LNCAP (cell line): ENCODE results near the gene DNAL4.

Experiments
- CTCF ChIP-seq: fragments of 450-650 bp; IDR thresholded peaks from 2 replicates; pipeline ENCODE4 v1.5.1; 2017; ENCODE audit warnings: mild to moderate bottlenecking

The DNAL4 gene

DNA sequence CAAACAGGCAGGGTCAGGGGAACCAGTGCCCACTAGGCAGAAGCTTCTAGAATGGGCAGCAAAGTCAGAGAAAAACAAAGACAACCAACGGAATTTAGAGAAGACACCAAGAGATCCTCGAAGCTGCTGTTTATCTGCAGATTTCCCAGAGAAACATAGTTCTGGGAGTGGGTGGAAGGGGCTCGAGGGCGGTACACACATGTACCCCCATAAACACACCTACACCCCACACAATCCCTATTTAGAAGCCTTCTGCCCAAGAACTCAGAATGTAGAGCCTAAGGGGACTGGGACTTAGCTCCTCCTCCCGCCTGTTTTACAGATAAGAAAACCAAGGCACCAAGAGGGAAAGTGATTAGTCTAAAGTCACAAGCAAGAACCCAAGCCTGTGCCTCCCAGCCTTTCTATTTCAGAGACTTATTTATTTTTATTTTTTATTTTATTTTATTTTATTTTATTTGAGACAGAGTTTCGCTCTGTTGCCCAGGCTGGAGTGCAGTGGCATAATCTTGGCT, 43.5 kb upstream of the DNAL4 start:
- TF ChIP-seq CTCF, result no peak

DNA sequence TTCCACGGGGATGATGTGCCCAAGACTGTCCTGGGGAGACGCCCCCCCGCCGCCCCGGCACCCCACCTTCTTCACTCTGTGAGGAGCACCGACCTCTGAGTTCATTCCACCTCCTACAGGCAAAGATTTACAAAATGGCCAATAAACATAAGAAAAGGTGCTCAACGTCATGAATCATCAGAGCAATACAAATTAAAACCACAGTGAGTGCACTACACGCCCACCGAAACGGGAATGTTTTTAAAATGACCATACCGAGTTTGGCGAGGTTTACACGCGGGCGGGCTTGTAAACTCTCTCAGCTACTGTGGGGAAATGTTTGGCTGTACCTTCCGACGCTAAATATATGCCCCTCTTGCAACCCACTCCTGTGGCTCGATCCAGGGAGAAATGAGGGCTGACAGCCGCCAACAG, 42.0 kb upstream of the DNAL4 start:
- TF ChIP-seq CTCF, result no peak

- TF ChIP-seq CTCF, result no peak
Observed at GRCh38 chr22:38834991-38835390, 41.0 kb upstream of the DNAL4 start.

DNA sequence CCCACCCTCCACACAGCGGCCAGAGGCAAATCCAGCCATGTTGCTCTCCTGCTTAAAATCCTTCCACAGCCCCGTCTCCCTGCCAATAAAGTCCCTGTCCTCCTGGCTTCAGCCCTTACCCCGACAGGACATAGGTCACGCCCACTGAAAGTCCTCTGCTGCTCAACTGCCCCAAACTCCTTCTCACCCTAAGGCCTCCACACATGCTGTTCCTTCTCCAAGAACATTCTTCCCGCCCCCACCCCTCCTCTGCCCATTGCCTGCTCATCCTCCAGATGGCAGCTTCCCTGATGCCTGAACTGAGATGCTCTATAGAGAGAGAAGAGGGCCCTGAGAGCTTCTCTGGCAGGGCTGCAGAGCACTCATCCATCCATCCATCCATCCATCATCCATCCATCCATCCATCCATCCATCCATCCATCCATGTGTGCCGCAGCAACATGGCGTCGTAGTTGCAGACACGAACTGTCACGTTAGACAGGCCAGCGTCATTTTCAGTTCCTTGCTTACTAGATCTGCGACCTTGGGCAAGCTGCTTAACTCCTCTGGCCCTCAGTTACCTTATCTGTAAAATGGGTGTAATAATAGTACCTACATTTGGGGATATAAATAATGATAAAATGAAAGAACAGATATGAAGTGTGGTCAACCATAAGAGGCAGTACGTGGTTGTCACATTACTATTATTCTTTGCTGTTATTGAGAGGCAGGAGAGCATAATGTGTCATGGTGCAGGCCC, 40.4 kb upstream of the DNAL4 start:
- no peak for TF ChIP-seq CTCF

DNA sequence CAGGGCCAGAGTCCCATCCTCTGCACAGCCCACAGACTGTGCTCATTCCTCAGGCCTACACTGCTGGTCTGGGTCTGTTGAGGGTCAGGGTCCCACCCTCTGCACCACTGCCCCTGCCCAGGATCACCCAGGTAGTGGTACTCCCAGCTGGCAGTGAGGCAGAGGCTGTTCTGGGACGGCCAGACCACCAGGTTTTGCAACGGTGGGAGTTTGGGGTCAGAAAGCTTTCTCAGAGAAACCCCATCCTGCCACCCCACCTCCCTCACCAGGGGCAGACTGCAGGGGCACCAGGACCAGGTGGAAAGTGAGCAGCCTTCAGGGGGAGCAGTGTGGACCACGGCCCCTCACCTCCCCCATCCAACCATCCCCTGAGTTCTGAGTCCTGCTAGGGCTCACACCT, 39.1 kb upstream of the DNAL4 start:
- no peak for TF ChIP-seq CTCF

- no peak for TF ChIP-seq CTCF
Observed at GRCh38 chr22:38832005-38832978, 38.3 kb upstream of the DNAL4 start.

GRCh38 chr22:38831166-38831945, 37.4 kb upstream of the DNAL4 start:
- TF ChIP-seq CTCF, result no peak
